Glomerular endothelial cell (primary cell): ENCODE results near the gene CDH22. TPM values are rescaled to one million over a fixed set of nuclear protein-coding genes. Genes with fewer than 3 reads are reported as not detected.

Experiments used
- DNase-seq: peaks from one replicate; pipeline ENCODE4 v3.0.0-alpha.2; 2011; ENCODE audit warnings: low read depth, low spot score; ENCODE audit errors: extremely low read depth
- total RNA-seq: library from RNA; depleted of rRNA; stranded (reverse); fragments of >200 nt; gene quantifications from 2 replicates; pipeline ENCODE4 v1.2.3, GENCODE V29; 2015

CDH22 gene
- total RNA-seq: 0.06 TPM in 1 of 2 replicates, not detected in the other

- no peak for DNase-seq
Measured at GRCh38 chr20:46308258-46309157, at the start of gene CDH22. Gene CDH22, minus strand, starts transcription at chr20:46308498. Its CDS starts 57,204 bp downstream, at chr20:46251294.

- DNase-seq: no peak
Measured at GRCh38 chr20:46357030-46357514, 48.8 kb upstream of the CDH22 start.

GRCh38 chr20:46356195-46357029 is 48.1 kb upstream of the CDH22 start:
- no peak for DNase-seq

GRCh38 chr20:46355778-46356177 is 47.5 kb upstream of the CDH22 start:
- no peak for DNase-seq

- DNase-seq: no peak
Measured at GRCh38 chr20:46354920-46355654, 46.8 kb upstream of the CDH22 start.

- DNase-seq: no peak
Measured at GRCh38 chr20:46354207-46354555, 45.9 kb upstream of the CDH22 start.

- DNase-seq: no peak
Measured at GRCh38 chr20:46353500-46354206, 45.4 kb upstream of the CDH22 start.

GRCh38 chr20:46352370-46352938 is 44.2 kb upstream of the CDH22 start:
- DNase-seq: no peak

GRCh38 chr20:46351357-46352058 is 43.2 kb upstream of the CDH22 start:
- DNase-seq: no peak

- no peak for DNase-seq
Measured at GRCh38 chr20:46350986-46351267, 42.6 kb upstream of the CDH22 start.

- no peak for DNase-seq
Measured at GRCh38 chr20:46350201-46350985, 42.1 kb upstream of the CDH22 start.

- no peak for DNase-seq
Measured at GRCh38 chr20:46349742-46350056, 41.4 kb upstream of the CDH22 start.

- DNase-seq: no peak
Measured at GRCh38 chr20:46349035-46349741, 40.9 kb upstream of the CDH22 start.

GRCh38 chr20:46347841-46348803 is 39.8 kb upstream of the CDH22 start:
- no peak for DNase-seq

- no peak for DNase-seq
Measured at GRCh38 chr20:46346770-46347169, 38.5 kb upstream of the CDH22 start.

GRCh38 chr20:46344488-46345162 is 36.3 kb upstream of the CDH22 start:
- no peak for DNase-seq

GRCh38 chr20:46343975-46344357 is 35.7 kb upstream of the CDH22 start:
- no peak for DNase-seq
